ENCODE data around the gene FAM227B.
"Not testable (repeated sequence)": the region's sequence is repeated elsewhere in the genome, so short reads cannot be mapped to it uniquely, and the experiment has no call there.

FAM227B gene

GRCh38 chr15:49610157-49610918 is 10.3 kb downstream of the FAM227B start:
- no peak for DNase-seq

- no peak for DNase-seq
Measured at GRCh38 chr15:49606594-49606993, 14.0 kb downstream of the FAM227B start.

DNA sequence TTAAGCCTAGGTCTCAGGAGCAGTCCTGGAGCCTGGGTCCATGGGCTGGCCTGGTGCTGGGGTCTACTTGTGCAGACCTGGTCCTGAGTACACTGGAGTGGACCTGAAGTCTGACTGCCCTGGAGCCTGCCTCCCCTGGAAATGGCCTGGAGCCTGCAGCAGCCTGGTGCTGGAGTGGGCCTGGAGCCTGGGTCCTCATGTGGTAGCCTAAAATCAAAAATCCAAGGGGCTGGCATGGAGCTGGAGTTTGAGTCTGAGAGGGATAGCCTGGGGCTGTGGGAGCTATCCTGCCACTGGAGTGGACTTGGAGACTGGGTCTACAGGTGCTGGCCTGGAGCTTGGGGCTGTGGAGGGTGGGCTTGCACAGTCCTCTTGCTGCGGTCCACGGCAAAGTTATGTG is 15.0 kb downstream of the FAM227B start:
- no peak for DNase-seq

DNA sequence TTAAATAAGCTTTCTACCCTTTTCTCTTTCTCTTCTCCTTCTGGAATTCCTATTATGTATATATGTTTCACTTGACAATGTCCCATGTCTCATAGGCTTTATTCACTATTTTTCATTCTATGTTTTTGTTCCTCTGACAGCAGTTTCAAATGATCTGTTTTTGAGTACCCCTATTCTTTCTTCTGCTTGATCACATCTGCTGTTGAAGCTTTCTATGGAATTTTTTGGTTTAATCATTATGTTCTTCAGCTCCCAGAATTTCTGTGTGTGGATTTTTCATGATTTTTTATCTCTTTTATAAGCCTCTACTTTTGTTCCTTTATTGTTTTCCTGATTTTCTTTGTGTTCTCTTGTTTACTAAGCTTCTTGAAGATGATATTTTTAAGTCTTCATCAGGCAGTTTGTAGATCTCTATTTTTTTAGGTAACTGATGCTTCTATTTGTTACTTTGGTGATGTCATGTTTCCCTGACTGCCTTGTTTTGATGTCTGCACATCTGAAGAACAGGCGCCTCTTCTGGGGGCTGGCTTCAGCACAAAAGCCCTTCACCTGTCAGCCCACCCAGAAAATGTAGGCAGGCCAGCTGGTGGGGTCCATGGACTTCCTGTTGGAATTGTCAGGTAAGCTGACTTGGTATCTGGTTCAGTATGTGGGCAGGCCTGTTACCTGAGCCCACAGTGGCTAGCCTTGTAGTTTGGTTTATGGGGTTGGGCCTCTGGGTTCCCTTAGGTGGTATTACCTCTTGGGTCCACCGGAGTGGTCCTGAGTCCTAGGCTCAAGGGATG is 15.8 kb downstream of the FAM227B start:
- DNase-seq, result no peak

- not testable (repeated sequence) for DNase-seq
Measured at GRCh38 chr15:49592829-49593316, 27.7 kb downstream of the FAM227B start.

GRCh38 chr15:49589030-49589429 is 31.6 kb downstream of the FAM227B start:
- DNase-seq, result no peak

GRCh38 chr15:49573421-49573820 is 47.2 kb downstream of the FAM227B start:
- DNase-seq, result no peak

DNA sequence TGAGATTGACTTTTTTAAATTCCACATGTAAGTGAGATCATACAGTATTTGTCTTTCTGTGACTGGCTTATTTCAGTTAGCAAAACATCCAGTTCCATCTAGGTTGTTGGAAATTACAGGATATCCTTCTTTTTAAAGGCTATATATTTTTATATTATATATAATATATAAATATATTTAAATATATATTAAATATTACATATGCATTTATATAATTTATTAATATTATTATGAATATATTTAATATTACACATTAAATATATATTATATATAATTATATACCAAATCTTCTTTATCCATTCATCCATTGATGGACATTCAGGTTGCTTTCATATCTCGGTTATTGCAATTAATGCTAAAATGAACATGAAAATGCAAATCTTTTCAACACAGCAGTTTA is 49.9 kb downstream of the FAM227B start:
- DNase-seq, result no peak

DNA sequence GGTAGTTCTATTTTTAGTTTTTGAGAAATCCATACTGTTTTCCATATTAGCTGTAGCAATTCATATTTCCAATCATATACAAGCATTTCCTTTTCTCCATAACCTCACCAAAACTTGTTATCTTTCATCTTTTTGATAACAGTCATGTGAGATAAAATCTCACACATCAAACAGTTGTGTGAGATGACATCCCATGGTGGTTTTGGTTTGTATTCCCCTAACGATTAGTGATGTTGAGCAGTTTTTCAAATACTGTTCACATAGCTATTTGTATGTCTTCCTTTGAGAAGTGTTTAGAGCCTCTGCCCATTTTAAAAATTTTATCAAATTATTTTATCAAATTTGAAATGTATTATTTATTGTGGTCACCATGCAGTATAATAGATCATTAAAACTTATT is 50.4 kb downstream of the FAM227B start:
- DNase-seq, result no peak

DNA sequence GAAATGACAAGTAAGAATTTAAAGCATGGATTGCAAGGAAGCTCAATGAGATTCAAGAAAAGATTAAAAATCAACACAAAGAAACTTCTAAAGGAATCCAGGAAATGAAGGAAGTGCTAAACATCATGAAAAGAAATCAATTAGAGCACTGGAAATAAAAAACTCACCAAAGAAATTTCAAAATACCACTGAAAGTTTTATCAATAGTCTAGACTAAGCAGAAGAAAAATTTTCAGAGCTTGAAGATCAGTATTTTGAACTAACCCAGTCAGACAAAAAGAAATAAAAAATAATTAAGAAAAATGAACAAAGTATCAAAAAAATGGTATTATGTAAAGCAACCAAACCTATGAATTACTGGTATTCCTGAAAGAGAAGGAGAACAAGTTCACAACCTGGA is 60.6 kb downstream of the FAM227B start:
- DNase-seq, result no peak

DNA sequence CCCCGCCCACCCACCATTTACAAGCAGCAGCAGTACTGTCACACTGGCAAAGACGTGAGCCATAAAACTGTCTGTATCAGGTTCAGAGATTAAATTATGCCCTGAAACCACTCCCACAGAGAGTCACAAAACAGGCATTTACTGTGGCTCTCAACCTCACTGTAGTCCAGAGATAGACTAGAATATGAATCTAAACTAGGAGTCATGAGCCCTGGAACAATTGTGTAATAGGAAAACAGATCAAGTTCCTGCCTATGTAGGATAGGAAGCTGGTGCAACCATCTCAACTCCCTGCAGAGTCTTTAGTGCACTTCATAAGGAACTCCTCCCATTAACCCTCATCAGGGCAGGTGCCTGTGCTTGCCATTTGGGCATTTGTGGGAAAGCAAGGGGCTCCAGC is 61.7 kb downstream of the FAM227B start:
- DNase-seq, result no peak

GRCh38 chr15:49556437-49556836 is 64.2 kb downstream of the FAM227B start:
- no peak for DNase-seq

- DNase-seq, result not testable (repeated sequence)
Measured at GRCh38 chr15:49550342-49550741, 70.3 kb downstream of the FAM227B start.

GRCh38 chr15:49538520-49538919 is 82.1 kb downstream of the FAM227B start:
- no peak for DNase-seq

DNA sequence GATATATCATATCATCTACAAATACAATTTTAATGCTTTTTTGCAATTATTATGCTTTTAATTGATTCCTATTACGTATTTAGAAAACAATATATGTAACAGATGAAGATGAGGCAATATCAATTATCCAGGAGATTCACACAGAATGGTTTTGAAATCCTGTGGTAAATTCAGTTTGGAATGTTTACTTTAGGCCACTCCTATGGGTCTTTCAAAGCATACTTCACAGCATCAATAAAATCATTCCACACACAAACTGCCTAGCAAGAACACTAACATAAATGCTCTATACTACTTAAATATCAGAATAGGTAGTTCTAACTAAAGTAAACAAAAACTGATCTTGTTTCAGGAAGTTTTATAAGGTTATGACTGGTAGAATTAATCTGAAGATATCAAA is 90.5 kb downstream of the FAM227B start:
- no peak for DNase-seq

- DNase-seq, result no peak
Measured at GRCh38 chr15:49528289-49528688, 92.3 kb downstream of the FAM227B start.

- DNase-seq, result no peak
Measured at GRCh38 chr15:49521802-49522201, 98.8 kb downstream of the FAM227B start.

- not testable (repeated sequence) for DNase-seq
Measured at GRCh38 chr15:49512739-49513138, 107.9 kb downstream of the FAM227B start.

DNA sequence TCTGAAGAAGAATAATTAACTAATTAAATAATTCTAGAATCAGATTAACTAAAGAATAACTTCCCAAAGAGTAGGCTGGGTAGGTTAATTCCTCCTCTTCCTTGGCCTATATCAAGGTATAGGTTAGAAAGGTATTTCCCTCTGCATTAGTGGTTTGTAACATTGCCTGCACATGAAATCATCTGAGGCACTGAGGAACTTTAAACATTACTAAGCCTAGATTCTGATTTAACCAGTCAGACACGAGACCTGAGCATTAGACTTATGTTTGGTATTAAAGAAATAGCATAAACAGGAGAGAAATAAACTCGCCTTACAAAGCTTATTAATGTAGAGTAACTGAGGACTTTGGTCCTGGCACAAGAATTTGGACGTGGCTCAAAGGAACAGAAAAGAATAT is 113.4 kb downstream of the FAM227B start:
- no peak for DNase-seq

- no peak for DNase-seq
Measured at GRCh38 chr15:49506341-49506740, 114.3 kb downstream of the FAM227B start.

DNA sequence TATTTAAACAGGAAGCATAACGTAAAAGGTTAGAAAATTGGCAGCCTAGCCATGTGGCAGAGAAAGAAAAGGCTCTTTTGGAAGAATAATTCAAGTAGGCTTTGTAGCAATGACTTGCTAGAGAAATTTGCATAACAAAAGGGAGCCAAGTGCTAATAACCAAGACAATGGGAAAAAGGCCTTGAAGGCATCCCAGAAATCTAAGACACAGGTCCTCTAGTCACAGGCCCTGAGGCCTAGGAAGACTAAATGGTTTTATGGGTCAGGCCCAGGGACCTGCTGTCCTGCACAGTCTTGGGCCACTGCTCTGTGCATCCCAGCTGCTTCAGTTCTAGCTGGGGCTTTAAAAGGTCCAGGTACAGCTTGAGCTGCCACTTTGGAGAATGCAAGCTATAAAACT is 119.0 kb downstream of the FAM227B start:
- DNase-seq, result no peak

DNA sequence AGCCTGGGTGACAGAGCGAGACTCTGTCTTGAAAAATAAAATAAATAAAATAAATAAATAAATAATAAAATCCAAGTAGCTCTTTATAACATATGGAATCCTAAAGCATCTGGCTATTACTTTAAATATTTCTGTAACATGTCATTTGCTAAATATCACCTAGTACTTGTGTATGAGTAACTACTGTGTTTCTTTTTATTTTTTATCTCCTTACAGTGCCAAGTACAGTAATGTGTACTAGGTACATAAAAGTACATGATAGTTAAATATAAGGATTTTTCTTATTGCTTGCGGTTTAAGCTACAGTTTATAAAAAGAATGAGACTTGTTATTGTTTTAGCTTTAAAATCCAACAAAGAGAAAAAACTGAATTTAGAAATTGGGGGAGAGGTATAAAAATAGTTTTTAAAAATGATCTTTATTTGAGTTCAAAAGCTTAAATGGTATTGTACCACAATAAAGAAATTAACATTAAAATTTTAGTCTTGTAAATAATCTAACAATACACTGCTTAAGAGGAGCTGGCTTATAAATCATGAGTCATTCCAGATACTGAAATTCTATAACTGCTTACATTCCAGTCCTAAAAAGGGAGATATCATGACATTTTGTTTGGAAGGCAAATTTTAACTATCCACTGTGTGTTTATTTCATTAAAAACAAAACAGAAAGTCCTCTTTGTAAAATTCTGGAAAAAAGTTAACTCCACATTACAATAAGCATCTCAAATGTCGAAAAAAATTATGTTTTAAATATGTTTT is 124.4 kb downstream of the FAM227B start:
- DNase-seq, result no peak

DNA sequence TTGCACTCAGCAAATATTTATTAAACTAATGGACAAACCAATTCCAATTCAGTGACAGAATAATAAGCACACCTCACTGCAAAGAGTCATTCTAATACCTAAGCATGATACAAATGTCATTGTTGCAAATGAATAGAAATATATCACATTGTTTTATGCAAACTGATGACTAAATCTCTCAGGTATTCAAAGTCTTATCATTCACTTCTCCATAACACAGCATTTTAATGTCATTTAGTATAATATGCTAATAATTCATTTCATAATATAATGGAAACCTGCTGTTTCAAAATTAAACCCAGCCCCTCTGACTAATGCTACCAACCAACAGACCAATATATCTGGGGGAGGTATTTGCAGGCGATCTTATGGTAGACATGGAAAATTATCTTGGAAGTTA is 125.8 kb downstream of the FAM227B start:
- no peak for DNase-seq

DNA sequence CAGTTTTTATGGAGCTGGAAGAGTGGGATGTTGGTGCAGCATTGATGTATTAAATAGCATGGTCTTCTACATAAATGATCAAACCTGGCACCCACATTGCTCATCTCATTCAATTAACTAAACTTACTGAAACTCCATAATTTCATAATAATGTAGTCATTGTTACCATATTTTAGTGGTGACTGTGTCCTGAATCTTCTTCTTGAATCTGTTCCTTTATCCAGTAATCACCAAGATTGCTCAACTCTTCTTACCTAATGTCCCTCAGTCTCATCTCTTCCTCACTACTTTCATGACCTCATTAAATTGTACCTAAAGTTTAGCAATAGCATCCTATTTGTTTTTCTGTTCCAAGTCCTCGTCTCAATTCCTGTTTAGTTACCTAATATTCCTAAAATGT is 127.8 kb downstream of the FAM227B start:
- no peak for DNase-seq

Data from stimulated activated CD4-positive, alpha-beta T cell treated with anti-CD3 and anti-CD28 coated beads, Interleukin-4, amount 100 ng/mL, for 24 hours (primary cell).